Endothelial cell (in vitro differentiated cells): ENCODE data around the gene PGAM4. TPM values are rescaled to one million over a fixed set of nuclear protein-coding genes. Genes with fewer than 3 reads are reported as not detected.
"Not testable (repeated sequence)": the region's sequence is repeated elsewhere in the genome, so short reads cannot be mapped to it uniquely, and the experiment has no call there.

Experiments used
- DNase-seq: peaks from one replicate; pipeline ENCODE4 v3.0.0; 2021; ENCODE audit warnings: low spot score
- H3K27ac Mint-ChIP-seq: one replicate; pipeline ENCODE4 v1.8.0; 2021; ENCODE audit warnings: mixed read lengths, inconsistent platforms; ENCODE audit not compliant: unreplicated experiment
- H3K27me3 Mint-ChIP-seq: one replicate; pipeline ENCODE4 v1.8.0; 2021; ENCODE audit warnings: mild to moderate bottlenecking, moderate library complexity, mixed read lengths, inconsistent platforms; ENCODE audit not compliant: unreplicated experiment
- H3K36me3 Mint-ChIP-seq: one replicate; pipeline ENCODE4 v1.8.0; 2021; ENCODE audit warnings: mild to moderate bottlenecking, low read depth, mixed read lengths, inconsistent platforms; ENCODE audit not compliant: unreplicated experiment
- H3K4me1 Mint-ChIP-seq: one replicate; pipeline ENCODE4 v1.8.0; 2021; ENCODE audit warnings: mild to moderate bottlenecking, mixed read lengths, inconsistent platforms; ENCODE audit not compliant: unreplicated experiment
- H3K4me3 Mint-ChIP-seq: one replicate; pipeline ENCODE4 v1.8.0; 2021; ENCODE audit warnings: mild to moderate bottlenecking, mixed read lengths, inconsistent platforms; ENCODE audit not compliant: unreplicated experiment
- H3K9me3 Mint-ChIP-seq: one replicate; pipeline ENCODE4 v1.8.0; 2021; ENCODE audit warnings: mixed read lengths, inconsistent platforms; ENCODE audit not compliant: unreplicated experiment
- total RNA-seq: library from RNA; stranded (reverse); fragmentation: NEBNext Ultra II Directional; extraction: Animal tissue kit (Norgen Biotek cat#: 25700); gene quantifications from one replicate; pipeline ENCODE4 v1.2.1, GENCODE V29; 2021; ENCODE audit not compliant: unreplicated experiment
- TF ChIP-seq, protein P1 (sequence below): fragments of 200-600 bp; sonication (generic); IDR thresholded peaks from one replicate; pipeline ENCODE4 v1.5.0; 2021; ENCODE audit warnings: antibody characterized with exemption; ENCODE audit not compliant: unreplicated experiment

PGAM4 gene
- total RNA-seq, 1 donor from 2014 or later = not detected

DNA sequence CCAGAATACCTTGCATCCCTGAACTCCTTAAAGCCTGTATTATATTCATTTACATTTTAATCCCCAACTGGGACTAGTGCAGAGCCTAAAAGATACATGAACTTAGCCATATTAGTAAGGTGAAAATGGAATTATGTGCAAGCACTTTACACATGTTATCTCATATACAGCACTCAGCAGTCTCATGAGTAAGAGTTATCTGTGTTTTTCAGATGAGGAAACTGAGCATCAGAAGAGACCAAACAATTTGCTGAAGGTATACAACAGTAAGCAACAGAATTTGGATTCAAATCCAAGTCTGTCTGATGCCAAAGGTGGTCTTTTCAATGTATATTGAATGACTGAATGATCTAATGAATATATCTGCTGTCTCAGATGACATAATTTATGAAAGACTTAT is 46.7 kb downstream of the PGAM4 start:
- no peak overlapping the region for H3K27ac Mint-ChIP-seq
- TF ChIP-seq, protein P1, sequence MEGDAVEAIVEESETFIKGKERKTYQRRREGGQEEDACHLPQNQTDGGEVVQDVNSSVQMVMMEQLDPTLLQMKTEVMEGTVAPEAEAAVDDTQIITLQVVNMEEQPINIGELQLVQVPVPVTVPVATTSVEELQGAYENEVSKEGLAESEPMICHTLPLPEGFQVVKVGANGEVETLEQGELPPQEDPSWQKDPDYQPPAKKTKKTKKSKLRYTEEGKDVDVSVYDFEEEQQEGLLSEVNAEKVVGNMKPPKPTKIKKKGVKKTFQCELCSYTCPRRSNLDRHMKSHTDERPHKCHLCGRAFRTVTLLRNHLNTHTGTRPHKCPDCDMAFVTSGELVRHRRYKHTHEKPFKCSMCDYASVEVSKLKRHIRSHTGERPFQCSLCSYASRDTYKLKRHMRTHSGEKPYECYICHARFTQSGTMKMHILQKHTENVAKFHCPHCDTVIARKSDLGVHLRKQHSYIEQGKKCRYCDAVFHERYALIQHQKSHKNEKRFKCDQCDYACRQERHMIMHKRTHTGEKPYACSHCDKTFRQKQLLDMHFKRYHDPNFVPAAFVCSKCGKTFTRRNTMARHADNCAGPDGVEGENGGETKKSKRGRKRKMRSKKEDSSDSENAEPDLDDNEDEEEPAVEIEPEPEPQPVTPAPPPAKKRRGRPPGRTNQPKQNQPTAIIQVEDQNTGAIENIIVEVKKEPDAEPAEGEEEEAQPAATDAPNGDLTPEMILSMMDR = no peak
- no peaks in the 10 kb centered on the region for H3K36me3 Mint-ChIP-seq
- H3K27me3 Mint-ChIP-seq = no peaks in the 10 kb centered on the region
- H3K4me1 Mint-ChIP-seq = no peaks in the 10 kb centered on the region
- no peak overlapping the region for H3K4me3 Mint-ChIP-seq
- no peak for DNase-seq
- no peaks in the 10 kb centered on the region for H3K9me3 Mint-ChIP-seq

DNA sequence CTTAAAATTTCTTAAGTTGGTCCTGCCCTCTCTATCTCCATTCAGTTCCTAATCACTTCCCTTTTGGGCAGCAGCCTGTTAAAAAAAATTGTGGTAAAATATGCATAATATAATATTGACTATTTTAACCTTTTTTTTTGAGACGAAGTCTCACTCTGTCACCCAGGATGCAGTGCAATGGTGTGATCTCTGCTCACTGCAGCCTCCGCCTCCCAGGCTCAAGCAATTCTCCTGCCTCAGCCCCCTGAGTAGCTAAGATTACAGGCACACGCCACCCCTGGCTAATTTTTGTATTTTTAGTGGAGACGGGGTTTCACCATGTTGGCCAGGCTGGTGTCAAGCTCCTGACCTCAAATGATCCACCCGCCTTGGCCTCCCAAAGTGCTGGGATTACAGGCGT is 50.1 kb downstream of the PGAM4 start:
- H3K4me3 Mint-ChIP-seq, H3K9me3 Mint-ChIP-seq, H3K36me3 Mint-ChIP-seq, DNase-seq, H3K27ac Mint-ChIP-seq, H3K27me3 Mint-ChIP-seq, H3K4me1 Mint-ChIP-seq: not testable (repeated sequence)

DNA sequence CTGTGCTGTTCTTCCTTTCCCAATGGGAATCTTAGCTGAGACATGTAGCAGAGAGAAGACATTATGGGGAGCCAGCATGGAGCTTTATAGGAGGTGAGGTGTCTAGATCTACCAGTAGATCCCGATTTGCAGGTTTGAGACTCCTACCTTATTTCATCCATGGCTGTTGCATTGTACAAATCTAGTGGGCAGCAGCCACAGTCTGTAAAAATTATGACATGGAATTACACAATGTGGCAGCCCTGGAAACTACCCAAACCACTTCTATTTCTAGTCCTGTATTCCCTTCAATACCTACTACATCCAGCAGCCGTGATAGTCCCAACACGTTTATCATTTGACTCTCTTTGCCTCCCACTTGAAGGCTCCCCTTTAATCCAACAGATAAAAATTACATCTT is 50.9 kb downstream of the PGAM4 start:
- no peaks in the 10 kb centered on the region for H3K27me3 Mint-ChIP-seq
- H3K4me1 Mint-ChIP-seq = no peaks in the 10 kb centered on the region
- no peaks in the 10 kb centered on the region for H3K9me3 Mint-ChIP-seq
- TF ChIP-seq, protein P1 = no peak
- no peak overlapping the region for H3K27ac Mint-ChIP-seq
- no peak for DNase-seq
- H3K4me3 Mint-ChIP-seq = no peak overlapping the region
- H3K36me3 Mint-ChIP-seq = no peaks in the 10 kb centered on the region

Other genes with a start within 250 kb of the PGAM4 start
- 112 TPM for gene ATRX, start 183.4 kb downstream of the PGAM4 start, total RNA-seq
- 52.4 TPM for gene MAGT1, start 74.2 kb downstream of the PGAM4 start, total RNA-seq
- gene COX7B, start 70.2 kb downstream of the PGAM4 start, total RNA-seq = 155 TPM
- gene ATP7A, start 58.9 kb downstream of the PGAM4 start, total RNA-seq = 6.7 TPM
- gene PGK1, start 134.6 kb upstream of the PGAM4 start, total RNA-seq = 380 TPM
- 19.5 TPM for gene TAF9B, start 170.0 kb upstream of the PGAM4 start, total RNA-seq